GM20000 (cell line): Measurements from ENCODE around the gene TANK.
"Not testable (repeated sequence)": the region's sequence is repeated elsewhere in the genome, so short reads cannot be mapped to it uniquely, and the experiment has no call there.

Experiments
- DNase-seq: peaks from one replicate; pipeline ENCODE4 v3.0.0; 2012; ENCODE audit warnings: low spot score
- CTCF ChIP-seq: IDR thresholded peaks from 2 replicates; pipeline ENCODE4 v1.5.1; 2012; ENCODE audit warnings: mild to moderate bottlenecking, control low read depth; ENCODE audit errors: extremely low read depth, missing control alignments

The TANK gene

GRCh38 chr2:161265874-161266273, 105.6 kb downstream of the TANK start:
- TF ChIP-seq CTCF = no peak
- no peak for DNase-seq

- TF ChIP-seq CTCF = no peak
These were observed 108.9 kb downstream of the TANK start for GRCh38 chr2:161269111-161269510.

GRCh38 chr2:161273038-161273760, 113.0 kb downstream of the TANK start:
- DNase-seq = peak; percentile 39
- TF ChIP-seq CTCF = peak; percentile 48

More at GRCh38 chr2:161269111-161269510, 108.9 kb downstream of the TANK start:
- no peak for DNase-seq

GRCh38 chr2:161278564-161279229, 118.5 kb downstream of the TANK start:
- DNase-seq = peak; percentile 53

GRCh38 chr2:161279230-161279815, 119.1 kb downstream of the TANK start:
- not testable (repeated sequence) for DNase-seq

GRCh38 chr2:161280906-161281323, 120.7 kb downstream of the TANK start:
- not testable (repeated sequence) for DNase-seq

- not testable (repeated sequence) for DNase-seq
These were observed 121.5 kb downstream of the TANK start for GRCh38 chr2:161281615-161282310.

GRCh38 chr2:161282311-161282644, 122.0 kb downstream of the TANK start:
- DNase-seq = not testable (repeated sequence)

- no peak for DNase-seq
- no peak for TF ChIP-seq CTCF
These were observed 123.7 kb downstream of the TANK start for GRCh38 chr2:161283926-161284325.
